H9 (cell line): ENCODE data around the gene TCAF1. TPM values are rescaled to one million over a fixed set of nuclear protein-coding genes. Genes with fewer than 3 reads are reported as not detected.

Source experiments
- DNase-seq: peaks from one replicate; pipeline ENCODE4 v3.0.0-alpha.2; 2017
- H2AFZ ChIP-seq: one replicate; pipeline ENCODE4 v1.6.1; 2013; ENCODE audit warnings: mild to moderate bottlenecking, low read length, control low read depth, moderate library complexity
- H2AK5ac ChIP-seq: 2 replicates; pipeline ENCODE4 v1.6.1; 2013; ENCODE audit warnings: low read length, control low read depth, mixed read lengths; ENCODE audit not compliant: insufficient read length
- H2BK120ac ChIP-seq: one replicate; pipeline ENCODE4 v1.6.1; 2013; ENCODE audit warnings: low read depth, mild to moderate bottlenecking, low read length, control low read depth, inconsistent platforms; ENCODE audit not compliant: poor library complexity, severe bottlenecking
- H2BK12ac ChIP-seq: 2 replicates; pipeline ENCODE4 v1.6.1; 2013; ENCODE audit warnings: low read length, control low read depth, mixed read lengths, low read depth; ENCODE audit not compliant: insufficient read length
- H2BK15ac ChIP-seq: 2 replicates; pipeline ENCODE4 v1.6.1; 2013; ENCODE audit warnings: low read depth, low read length, control low read depth
- H2BK20ac ChIP-seq: one replicate; pipeline ENCODE4 v1.6.1; 2013; ENCODE audit warnings: low read depth, mild to moderate bottlenecking, low read length, control low read depth, inconsistent platforms; ENCODE audit not compliant: poor library complexity, severe bottlenecking
- H2BK5ac ChIP-seq: 2 replicates; pipeline ENCODE4 v1.6.1; 2013; ENCODE audit warnings: low read length, control low read depth, mixed read lengths; ENCODE audit not compliant: insufficient read length
- H3K14ac ChIP-seq: 2 replicates; pipeline ENCODE4 v1.6.1; 2013; ENCODE audit warnings: low read length, control low read depth; ENCODE audit not compliant: insufficient read depth
- H3K18ac ChIP-seq: 2 replicates; pipeline ENCODE4 v1.6.1; 2013; ENCODE audit warnings: low read depth, mild to moderate bottlenecking, mixed read lengths, low read length, control low read depth; ENCODE audit not compliant: insufficient read length
- H3K23ac ChIP-seq: 2 replicates; pipeline ENCODE4 v1.6.1; 2013; ENCODE audit warnings: low read length, control low read depth, mixed read lengths, low read depth; ENCODE audit not compliant: insufficient read length
- H3K23me2 ChIP-seq: 2 replicates; pipeline ENCODE4 v1.6.1; 2013; ENCODE audit warnings: low read depth, mild to moderate bottlenecking, mixed read lengths, low read length, control low read depth; ENCODE audit not compliant: insufficient read length, poor library complexity, severe bottlenecking
- H3K27ac ChIP-seq: 2 replicates; pipeline ENCODE4 v1.5.1; 2013; ENCODE audit warnings: low read length, control low read depth, mixed read lengths, low read depth; ENCODE audit not compliant: insufficient read length
- H3K27me3 ChIP-seq: 2 replicates; pipeline ENCODE4 v1.6.1; 2013; ENCODE audit warnings: low read length, control low read depth, inconsistent platforms; ENCODE audit not compliant: insufficient read depth
- H3K4ac ChIP-seq: 2 replicates; pipeline ENCODE4 v1.6.1; 2013; ENCODE audit warnings: low read depth, mild to moderate bottlenecking, control low read depth, inconsistent platforms, low read length, moderate library complexity
- H3K4me1 ChIP-seq: 2 replicates; pipeline ENCODE4 v1.6.1; 2013; ENCODE audit warnings: low read length, control low read depth, inconsistent platforms; ENCODE audit not compliant: insufficient read depth
- H3K4me2 ChIP-seq: 2 replicates; pipeline ENCODE4 v1.6.1; 2013; ENCODE audit warnings: low read length, control low read depth, mixed read lengths; ENCODE audit not compliant: insufficient read length, insufficient read depth
- H3K56ac ChIP-seq: 2 replicates; pipeline ENCODE4 v1.6.1; 2013; ENCODE audit warnings: low read depth, mild to moderate bottlenecking, mixed read lengths, low read length, control low read depth; ENCODE audit not compliant: insufficient read length
- H3K79me1 ChIP-seq: 2 replicates; pipeline ENCODE4 v1.6.1; 2013; ENCODE audit warnings: low read depth, mild to moderate bottlenecking, moderate library complexity, low read length, control low read depth, inconsistent platforms; ENCODE audit not compliant: insufficient read depth, poor library complexity, severe bottlenecking
- H3K79me2 ChIP-seq: 2 replicates; pipeline ENCODE4 v1.6.1; 2013; ENCODE audit warnings: low read length, control low read depth, inconsistent platforms; ENCODE audit not compliant: insufficient read depth
- H3K9ac ChIP-seq: 2 replicates; pipeline ENCODE4 v1.6.1; 2013; ENCODE audit warnings: low read length, control low read depth, mixed read lengths; ENCODE audit not compliant: insufficient read length; ENCODE audit errors: extremely low read depth
- H3K9me3 ChIP-seq: one replicate; pipeline ENCODE4 v1.6.1; 2013; ENCODE audit warnings: low read depth, low read length, inconsistent platforms; ENCODE audit not compliant: control insufficient read depth
- H3T11ph ChIP-seq: one replicate; pipeline ENCODE4 v1.6.1; 2013; ENCODE audit warnings: mild to moderate bottlenecking, low read length, control low read depth, inconsistent platforms
- H4K20me1 ChIP-seq: one replicate; pipeline ENCODE4 v1.6.1; 2013; ENCODE audit not compliant: control insufficient read depth, insufficient read length, insufficient read depth
- H4K5ac ChIP-seq: 2 replicates; pipeline ENCODE4 v1.6.1; 2013; ENCODE audit warnings: low read depth, mild to moderate bottlenecking, mixed read lengths, low read length, control low read depth; ENCODE audit not compliant: insufficient read length
- H4K8ac ChIP-seq: replicated peaks from 2 replicates; pipeline ENCODE4 v1.6.1; 2013; ENCODE audit warnings: low read length, control low read depth, mixed read lengths, low read depth; ENCODE audit not compliant: insufficient read length
- H4K91ac ChIP-seq: 2 replicates; pipeline ENCODE4 v1.6.1; 2013; ENCODE audit warnings: low read depth, mild to moderate bottlenecking, moderate library complexity, mixed read lengths, low read length, control low read depth; ENCODE audit not compliant: insufficient read length
- H3K27ac Mint-ChIP-seq, 3 experiments: 2 replicates in 2 of 3; 3 replicates in 1 of 3; pipeline ENCODE4 v1.8.0; 2020 to 2021; ENCODE audit warnings: mixed read lengths in 3 of 3, mild to moderate bottlenecking in 1 of 3, moderate library complexity in 1 of 3
- H3K27me3 Mint-ChIP-seq: 2 replicates; pipeline ENCODE4 v1.8.0; 2021; ENCODE audit warnings: low read depth, mild to moderate bottlenecking, moderate library complexity, mixed read lengths
- H3K36me3 Mint-ChIP-seq, 3 experiments: 2 replicates in 2 of 3; 3 replicates in 1 of 3; pipeline ENCODE4 v1.8.0; 2020 to 2021; ENCODE audit warnings: low read depth in 3 of 3, mixed read lengths in 3 of 3; ENCODE audit not compliant: insufficient read depth in 1 of 3
- H3K4me1 Mint-ChIP-seq, 2 experiments: 2 replicates each; pipeline ENCODE4 v1.8.0; 2020; ENCODE audit warnings: mixed read lengths in 2 of 2
- H3K4me3 Mint-ChIP-seq, 2 experiments: 2 replicates in 1 of 2; 3 replicates in 1 of 2; pipeline ENCODE4 v1.8.0; 2020 to 2021; ENCODE audit warnings: mild to moderate bottlenecking in 2 of 2, mixed read lengths in 2 of 2, moderate library complexity in 1 of 2
- H3K9me3 Mint-ChIP-seq, 2 experiments: 2 replicates in 1 of 2; 3 replicates in 1 of 2; pipeline ENCODE4 v1.8.0; 2020; ENCODE audit warnings: mild to moderate bottlenecking in 2 of 2, mixed read lengths in 2 of 2, moderate library complexity in 1 of 2
- CTCF ChIP-seq: fragments of 200-600 bp; sonication (generic); conservative IDR thresholded peaks from 3 replicates; pipeline ENCODE4 v1.8.0; 2021; ENCODE audit warnings: antibody characterized with exemption, mild to moderate bottlenecking
- total RNA-seq: library from RNA; stranded (reverse); gene quantifications from 2 replicates; pipeline ENCODE4 v1.2.1, GENCODE V29; 2021

TCAF1 gene
- total RNA-seq, 1 experiment from 2014 or later = 46.8 TPM

DNA sequence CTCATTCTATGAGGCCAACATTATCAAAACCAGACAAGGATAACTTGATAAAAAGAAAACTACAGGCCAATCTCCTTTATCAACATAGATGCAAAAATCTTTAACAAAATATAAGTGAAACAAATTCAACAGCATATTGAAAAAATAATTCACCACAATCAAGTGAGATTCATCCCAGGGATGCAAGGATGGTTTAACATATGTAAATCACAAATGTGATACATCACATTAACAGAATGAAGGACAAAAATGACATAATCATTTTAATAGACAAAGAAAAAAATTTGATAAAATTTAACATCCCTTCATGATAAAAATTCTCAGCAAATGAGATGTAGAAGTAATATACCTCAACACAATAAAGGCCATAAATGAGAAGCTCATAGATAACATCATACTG, 53.8 kb downstream of the TCAF1 start:
- Histone ChIP-seq H4K91ac (no peak overlapping the region), H2BK15ac (no peak overlapping the region), H3K56ac (no peak overlapping the region), H3T11ph (no peak overlapping the region), H4K8ac (no peak overlapping the region), H2BK12ac (no peak overlapping the region), H3K14ac (no peak overlapping the region), H3K23ac (no peak overlapping the region), H3K23me2 (no peaks in the 10 kb centered on the region), H3K4me1 (no peaks in the 10 kb centered on the region), H2AFZ (no peak overlapping the region), H2AK5ac (no peak overlapping the region), H3K79me1 (no peaks in the 10 kb centered on the region), H3K9ac (no peak overlapping the region), H3K18ac (no peak overlapping the region), H2BK5ac (no peak overlapping the region), H3K4me2 (no peak overlapping the region), H3K4ac (no peak overlapping the region), H3K27me3 (no peaks in the 10 kb centered on the region), H4K5ac (no peak overlapping the region), H2BK20ac (no peak overlapping the region), H2BK120ac (no peak overlapping the region), H3K9me3 (no peaks in the 10 kb centered on the region), H4K20me1 (no peaks in the 10 kb centered on the region), H3K27ac (no peak overlapping the region), H3K79me2 (no peaks in the 10 kb centered on the region)
- Mint-ChIP-seq H3K27me3 (no peaks in the 10 kb centered on the region), H3K27ac (no peak overlapping the region), H3K4me3 (no peak overlapping the region), H3K9me3 (no peaks in the 10 kb centered on the region; a peak in 1 of 5 replicates), H3K4me1 (no peaks in the 10 kb centered on the region), H3K36me3 (peaks cover 0 to 3% (median 2%) of the 10 kb centered on the region in 3 experiments; a peak in 1 of 7 replicates)
- no peak for TF ChIP-seq CTCF
- no peak for DNase-seq
